Endothelial cell of umbilical vein (primary cell): Measurements from ENCODE around the gene SCN9A. TPM values are rescaled to one million over a fixed set of nuclear protein-coding genes. Genes with fewer than 3 reads are reported as not detected.

Source experiments
- BruUV-seq: library from RNA; stranded (reverse); fragments of 400-500 nt; replicated peaks from 2 replicates; lab custom pipeline; 2021; lab: Mats Ljungman, UMichigan
- CTCF ChIA-PET: fragments of 300-600, 350-600 bp; sonication (Branson Sonifier 250); formaldehyde crosslinking; loops from one replicate; lab custom pipeline; 2021; ENCODE audit warnings: antibody characterized with exemption, inconsistent platforms; lab: Charles Lee
- POLR2A ChIA-PET: fragments of 300-600, 350-600 bp; sonication (Branson Sonifier 250); formaldehyde crosslinking; loops from one replicate; lab custom pipeline; 2021; ENCODE audit warnings: antibody characterized with exemption, inconsistent platforms; lab: Charles Lee
- DNase-seq: peaks from one replicate; pipeline ENCODE4 v3.0.0-alpha.2; 2011; ENCODE audit warnings: low read depth, low spot score
- FAIRE-seq: peaks from 2 replicates; lab custom pipeline; 2011; peaks lifted over from hg19 to GRCh38; lab: Jason Lieb, UNC
- H2AFZ ChIP-seq: 2 replicates; pipeline ENCODE4 v1.6.0; 2012; ENCODE audit warnings: low read depth, low read length, control low read depth, inconsistent platforms
- H3K27ac ChIP-seq: 2 replicates; pipeline ENCODE4 v1.5.1; 2011; ENCODE audit warnings: low read depth, mild to moderate bottlenecking, control low read depth, low read length, moderate library complexity; ENCODE audit not compliant: insufficient read depth
- H3K27me3 ChIP-seq, 2 experiments: 2 replicates each; pipeline versions ENCODE4 v1.6.0 to v1.6.1; 2011; ENCODE audit warnings: low read length in 2 of 2, mixed read lengths in 1 of 2; ENCODE audit not compliant: control insufficient read depth in 2 of 2, insufficient read depth in 2 of 2
- H3K36me3 ChIP-seq, 2 experiments: 2 replicates in 1 of 2; 3 replicates in 1 of 2; pipeline ENCODE4 v1.5.1; 2011; ENCODE audit warnings: low read length in 2 of 2, mild to moderate bottlenecking in 1 of 2, moderate library complexity in 1 of 2; ENCODE audit not compliant: control insufficient read depth in 2 of 2, insufficient read depth in 2 of 2; ENCODE audit errors: extremely low read depth in 1 of 2
- H3K4me1 ChIP-seq: 3 replicates; pipeline ENCODE4 v1.5.1; 2011; ENCODE audit warnings: mild to moderate bottlenecking, low read length; ENCODE audit not compliant: control insufficient read depth, insufficient read depth; ENCODE audit errors: extremely low read depth
- H3K4me2 ChIP-seq: 2 replicates; pipeline ENCODE4 v1.6.1; 2011; ENCODE audit warnings: low read length, control low read depth, mixed read lengths; ENCODE audit not compliant: insufficient read depth
- H3K4me3 ChIP-seq, 3 experiments: fragments of 200-600 bp in 1 of 3; sonication (generic), shearing (Covaris generic) in 1 of 3; replicated peaks in 1 of 3; 2 replicates each; pipeline ENCODE4 v1.5.1; 2011 to 2016; ENCODE audit warnings: control low read depth in 3 of 3, low read length in 3 of 3, mild to moderate bottlenecking in 2 of 3, inconsistent platforms in 1 of 3, low read depth in 1 of 3, moderate library complexity in 1 of 3; ENCODE audit not compliant: insufficient read depth in 1 of 3
- H3K79me2 ChIP-seq: 2 replicates; pipeline ENCODE4 v1.6.0; 2012; ENCODE audit warnings: low read length, inconsistent platforms; ENCODE audit not compliant: control insufficient read depth, insufficient read depth
- H3K9ac ChIP-seq: replicated peaks from 2 replicates; pipeline ENCODE3; 2011; ENCODE audit warnings: low read length, control low read depth; ENCODE audit not compliant: insufficient read depth; ENCODE audit errors: extremely low read depth
- H3K9me1 ChIP-seq: replicated peaks from 3 replicates; pipeline ENCODE4 v1.6.0; 2011; ENCODE audit warnings: mild to moderate bottlenecking, low read length; ENCODE audit not compliant: control insufficient read depth, insufficient read depth; ENCODE audit errors: extremely low read depth
- H3K9me3 ChIP-seq: replicated peaks from 2 replicates; pipeline ENCODE4 v1.5.1; 2012; ENCODE audit warnings: low read length, inconsistent platforms; ENCODE audit not compliant: control insufficient read depth, insufficient read depth
- H4K20me1 ChIP-seq: replicated peaks from 2 replicates; pipeline ENCODE3; 2011; ENCODE audit warnings: mild to moderate bottlenecking, low read length; ENCODE audit not compliant: control insufficient read depth, insufficient read depth; ENCODE audit errors: extremely low read depth
- CTCF ChIP-seq, 2 donors: IDR thresholded peaks; 1 replicate in 1 of 2; 2 replicates in 1 of 2; pipeline ENCODE4 v1.5.1; 2011; ENCODE audit warnings: low read length in 2 of 2, mild to moderate bottlenecking in 2 of 2, moderate library complexity in 2 of 2, control low read depth in 1 of 2, inconsistent platforms in 1 of 2, low read depth in 1 of 2; ENCODE audit not compliant: insufficient read depth in 1 of 2; ENCODE audit errors: extremely low read depth in 1 of 2
- EZH2 ChIP-seq: IDR thresholded peaks from 2 replicates; pipeline ENCODE4 v1.6.1; 2012; ENCODE audit warnings: borderline replicate concordance, low read depth, mild to moderate bottlenecking, moderate library complexity, low read length, inconsistent platforms; ENCODE audit not compliant: severe bottlenecking
- FOS ChIP-seq: IDR thresholded peaks from 2 replicates; pipeline ENCODE4 v1.6.1; 2011; ENCODE audit warnings: mild to moderate bottlenecking, low read length, moderate library complexity, borderline replicate concordance; ENCODE audit not compliant: insufficient read depth
- GATA2 ChIP-seq: IDR thresholded peaks from 2 replicates; pipeline ENCODE4 v1.7.0; 2011; ENCODE audit warnings: low read depth, mild to moderate bottlenecking, moderate library complexity, mixed read lengths, low read length; ENCODE audit not compliant: insufficient read length, insufficient read depth
- JUN ChIP-seq: IDR thresholded peaks from 2 replicates; pipeline ENCODE4 v1.6.1; 2011; ENCODE audit warnings: borderline replicate concordance, low read depth; ENCODE audit not compliant: insufficient read length, insufficient read depth
- MAX ChIP-seq: IDR thresholded peaks from 2 replicates; pipeline ENCODE4 v1.6.1; 2011; ENCODE audit not compliant: insufficient read depth, insufficient read length
- MYC ChIP-seq: IDR thresholded peaks from one replicate; pipeline ENCODE4 v1.6.1; 2011; ENCODE audit warnings: mild to moderate bottlenecking, low read depth, low read length
- POLR2A ChIP-seq: IDR thresholded peaks from 2 replicates; pipeline ENCODE4 v1.6.1; 2012; ENCODE audit warnings: low read depth, mild to moderate bottlenecking, control low read depth, low read length
- POLR2AphosphoS5 ChIP-seq: IDR thresholded peaks from 2 replicates; pipeline ENCODE4 v1.6.1; 2012; ENCODE audit warnings: low read depth, mild to moderate bottlenecking, control low read depth, low read length, moderate library complexity; ENCODE audit not compliant: insufficient read depth
- dilution Hi-C: fragments of 300-500 bp; cut with MboI; formaldehyde crosslinking; loops from one replicate; pipeline ENCODE4 v1.15.0; 2019; ENCODE audit warnings: low sequenced_read_pairs; ENCODE audit not compliant: extremely low pct_ligation_motif_present
- intact Hi-C: fragments of 100-400 bp; cut with micrococcal nuclease; formaldehyde crosslinking; loops from one replicate; pipeline ENCODE4 v1.10.0; 2022
- polyA plus RNA-seq, 4 experiments: library from polyadenylated mRNA; depleted of rRNA in 3 of 4; stranded (reverse) in 3 of 4; unstranded in 1 of 4; fragments of >200 nt; gene quantifications; 2 replicates each; pipeline versions ENCODE4 v1.2.1 to v1.2.3, GENCODE V29; 2011 to 2012; ENCODE audit warnings: missing spikeins in 1 of 4
- total RNA-seq: library from RNA; stranded (reverse); gene quantifications from 2 replicates; pipeline ENCODE4 v1.2.3, GENCODE V29; 2021

The SCN9A gene
- total and polyA plus RNA-seq, 2 donors (not counting 3 experiments of a cell fraction or from before 2014, with no cell fraction given), result 0.88 to 1.6 TPM

- no peak overlapping the region for H3K9ac ChIP-seq
- H4K20me1 ChIP-seq, result no peaks in the 10 kb centered on the region
- peaks cover 0 to under 1% of the 10 kb centered on the region in 2 experiments for H3K27me3 ChIP-seq
- no peaks in the 10 kb centered on the region for H3K9me3 ChIP-seq
- dilution Hi-C loops (no loop called here), intact Hi-C loops (no loop called here)
- H3K4me3 ChIP-seq, result no peak overlapping the region
- no peak for TF ChIP-seq GATA2
- TF ChIP-seq CTCF (IDR thresholded peaks at IDR 0.05; ENCODE audit: extremely low read depth in 1 of 2, insufficient read depth in 1 of 2, low read depth in 1 of 2, low read length in 2 of 2), result no peak
- TF ChIP-seq FOS, result no peak
- TF ChIP-seq EZH2, result no peak
- TF ChIP-seq MYC, result no peak
- no peak for TF ChIP-seq POLR2A
- TF ChIP-seq MAX, result no peak
- no peak for TF ChIP-seq POLR2AphosphoS5
- TF ChIP-seq JUN, result no peak
- no TSS peak for BruUV-seq
- no peaks in the 10 kb centered on the region for H3K79me2 ChIP-seq
- ChIA-PET POLR2A (no interaction called here), CTCF (interaction anchor here (2.4 kb wide), 1 partner anchor 11 kb away, joined by 6 read pairs; no protein-coding TSS in a partner anchor)
- DNase-seq, result no peak
- H3K36me3 ChIP-seq, result no peaks in the 10 kb centered on the region
- no peak for FAIRE-seq
- no peak overlapping the region for H3K27ac ChIP-seq
- H3K9me1 ChIP-seq, result no peaks in the 10 kb centered on the region
- no peak overlapping the region for H2AFZ ChIP-seq
- H3K4me1 ChIP-seq, result peaks cover 10% of the 10 kb centered on the region
- H3K4me2 ChIP-seq, result no peak overlapping the region
These were observed 3.7 kb downstream of the SCN9A start for GRCh38 chr2:166372046-166372445.
